ENCODE measurements around the gene MLYCD.
"Not testable (repeated sequence)": the region's sequence is repeated elsewhere in the genome, so short reads cannot be mapped to it uniquely, and the experiment has no call there.

Gene MLYCD

DNA sequence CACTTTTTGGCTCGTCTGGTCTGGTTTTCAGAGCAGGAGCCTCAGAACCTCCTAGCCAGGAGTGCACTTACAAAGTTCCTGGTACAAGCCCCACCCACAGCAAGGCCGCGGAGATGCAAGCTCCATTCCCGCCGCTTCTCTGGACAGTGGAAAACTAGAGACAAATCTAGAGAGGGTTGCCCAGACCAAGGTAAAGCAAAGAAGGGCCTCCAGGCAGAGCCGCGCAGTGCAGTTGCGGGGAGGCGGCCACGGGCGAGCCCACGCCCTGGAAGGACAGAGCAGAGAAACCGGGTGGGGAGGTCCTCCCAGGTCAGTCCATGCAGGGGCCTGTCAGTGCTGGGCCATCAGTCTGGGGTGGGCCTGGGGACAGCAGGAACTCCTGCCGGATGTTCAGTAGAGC, 43.2 kb downstream of the MLYCD start:
- DNase-seq = no peak

- no peak for DNase-seq
Observed at GRCh38 chr16:83942815-83943515, 44.0 kb downstream of the MLYCD start.

GRCh38 chr16:83943516-83944050, 44.7 kb downstream of the MLYCD start:
- no peak for DNase-seq

- no peak for DNase-seq
Observed at GRCh38 chr16:83945587-83945986, 46.7 kb downstream of the MLYCD start.

GRCh38 chr16:83946154-83946780, 47.4 kb downstream of the MLYCD start:
- no peak for DNase-seq

DNA sequence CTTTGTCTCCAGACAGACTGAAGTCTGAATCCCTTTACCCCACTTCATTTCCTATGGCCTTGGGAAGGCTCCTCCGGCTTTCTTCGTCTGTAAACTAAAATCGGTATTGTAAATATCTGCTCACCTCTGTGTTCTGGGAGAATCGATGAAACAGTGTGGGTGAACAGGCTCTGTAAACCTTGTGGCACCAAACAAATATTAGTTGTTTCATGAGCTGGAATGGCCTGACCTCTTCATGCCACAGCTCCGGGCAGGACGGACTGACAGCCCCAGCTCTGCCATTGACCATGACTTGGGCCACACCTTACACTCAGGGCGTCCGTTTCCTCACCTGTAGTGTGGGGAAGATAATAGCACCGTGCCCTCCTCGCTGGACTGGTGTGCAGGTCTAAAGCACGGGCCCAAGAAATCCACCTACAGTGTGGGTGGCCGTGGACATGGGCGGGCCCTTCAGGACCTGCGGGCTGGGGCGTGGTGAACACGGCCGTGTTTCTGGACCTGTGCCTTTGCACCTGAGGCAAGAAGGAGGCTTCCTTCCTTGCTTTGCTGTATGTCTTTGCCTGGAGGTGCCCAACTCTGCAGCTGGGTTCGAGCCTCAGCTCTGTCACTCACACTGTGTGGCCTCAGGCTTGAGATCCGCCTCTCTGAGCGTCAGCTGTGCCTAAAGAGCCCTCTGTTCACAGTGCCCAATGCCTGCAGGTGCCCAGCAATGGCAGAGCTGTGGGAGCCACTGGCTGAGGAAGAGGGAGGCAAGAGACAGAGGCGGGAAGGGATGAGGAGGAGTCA, 48.1 kb downstream of the MLYCD start:
- no peak for DNase-seq

GRCh38 chr16:83947642-83948234, 48.8 kb downstream of the MLYCD start:
- DNase-seq = no peak

DNA sequence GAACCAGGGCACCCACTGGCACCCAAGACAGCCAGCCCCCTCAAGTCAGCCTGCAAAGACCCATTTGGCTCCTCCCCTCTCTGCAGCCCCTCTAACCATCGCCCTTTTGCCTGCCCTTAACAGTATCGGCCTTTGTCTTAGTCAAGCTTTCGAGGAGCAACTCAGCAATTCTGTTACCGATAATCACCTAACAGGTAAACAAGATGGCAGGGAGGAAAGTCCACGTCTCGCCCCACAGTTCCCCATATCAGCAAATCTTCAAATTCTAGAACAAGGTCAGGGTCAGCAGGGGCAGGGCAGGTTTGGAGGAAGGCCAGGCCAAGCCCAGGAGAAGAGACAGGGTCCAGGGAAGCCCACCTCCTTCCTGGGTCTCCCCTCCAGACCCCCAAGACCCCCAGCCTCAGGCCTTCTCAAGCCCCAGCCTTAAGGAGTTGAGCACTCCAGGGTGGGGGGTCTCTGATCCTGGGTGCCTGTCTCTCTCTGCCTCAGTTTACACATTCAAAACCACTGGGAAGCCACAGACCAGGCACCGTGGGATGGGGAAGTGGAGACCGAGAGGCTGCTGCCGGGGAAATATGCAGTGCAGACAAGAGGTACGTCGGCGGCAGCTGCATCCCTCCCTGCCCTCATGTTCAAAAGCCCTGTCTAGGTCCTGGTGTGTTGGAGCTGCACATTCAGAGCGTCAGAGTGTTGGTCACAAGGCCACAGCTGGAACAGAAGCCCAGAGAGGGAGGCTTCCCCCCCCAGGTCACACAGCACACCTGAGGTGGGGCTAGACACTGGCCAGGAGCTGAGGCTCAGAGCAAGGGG, 50.2 kb downstream of the MLYCD start:
- no peak for DNase-seq

- DNase-seq = no peak
Observed at GRCh38 chr16:83949724-83950001, 50.7 kb downstream of the MLYCD start.

GRCh38 chr16:83950862-83951399, 52.0 kb downstream of the MLYCD start:
- not testable (repeated sequence) for DNase-seq

DNA sequence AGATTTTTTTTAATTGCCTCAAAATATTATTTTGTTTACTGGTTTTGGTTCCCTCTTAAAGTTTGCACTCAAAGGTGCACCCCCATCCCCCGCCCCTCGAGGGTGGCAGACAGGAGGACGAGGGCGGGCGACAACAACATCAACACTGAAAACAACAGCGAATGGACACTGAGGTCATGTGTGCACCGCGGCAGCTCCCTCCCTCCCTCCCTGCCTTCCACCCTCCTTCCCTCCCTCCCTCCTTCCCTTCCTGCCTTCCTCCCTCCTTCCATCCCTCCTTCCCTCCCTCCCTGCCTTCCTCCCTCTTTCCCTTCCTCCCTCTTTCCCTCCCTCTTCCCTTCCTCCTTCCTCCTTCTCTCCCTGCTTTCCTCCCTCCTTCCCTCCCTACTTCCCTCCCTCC, 52.6 kb downstream of the MLYCD start:
- DNase-seq = no peak

DNA sequence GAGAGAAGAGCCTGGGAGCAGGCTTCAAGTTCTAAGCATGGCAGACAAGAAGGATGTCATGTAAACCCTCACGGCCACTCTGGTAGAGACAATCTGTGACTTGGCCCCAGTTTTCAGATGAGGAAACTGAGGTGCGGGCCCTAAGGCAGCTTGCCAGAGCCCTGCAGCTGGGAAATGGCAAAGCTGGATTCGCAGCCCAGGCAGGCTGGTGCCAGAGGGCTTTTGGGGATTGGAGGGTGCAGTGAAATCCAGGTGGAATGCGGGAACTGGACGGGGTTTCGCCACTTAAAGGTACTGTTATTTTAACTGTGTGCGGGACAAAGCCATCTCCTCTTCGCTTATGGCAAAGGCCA, 53.6 kb downstream of the MLYCD start:
- no peak for DNase-seq

DNA sequence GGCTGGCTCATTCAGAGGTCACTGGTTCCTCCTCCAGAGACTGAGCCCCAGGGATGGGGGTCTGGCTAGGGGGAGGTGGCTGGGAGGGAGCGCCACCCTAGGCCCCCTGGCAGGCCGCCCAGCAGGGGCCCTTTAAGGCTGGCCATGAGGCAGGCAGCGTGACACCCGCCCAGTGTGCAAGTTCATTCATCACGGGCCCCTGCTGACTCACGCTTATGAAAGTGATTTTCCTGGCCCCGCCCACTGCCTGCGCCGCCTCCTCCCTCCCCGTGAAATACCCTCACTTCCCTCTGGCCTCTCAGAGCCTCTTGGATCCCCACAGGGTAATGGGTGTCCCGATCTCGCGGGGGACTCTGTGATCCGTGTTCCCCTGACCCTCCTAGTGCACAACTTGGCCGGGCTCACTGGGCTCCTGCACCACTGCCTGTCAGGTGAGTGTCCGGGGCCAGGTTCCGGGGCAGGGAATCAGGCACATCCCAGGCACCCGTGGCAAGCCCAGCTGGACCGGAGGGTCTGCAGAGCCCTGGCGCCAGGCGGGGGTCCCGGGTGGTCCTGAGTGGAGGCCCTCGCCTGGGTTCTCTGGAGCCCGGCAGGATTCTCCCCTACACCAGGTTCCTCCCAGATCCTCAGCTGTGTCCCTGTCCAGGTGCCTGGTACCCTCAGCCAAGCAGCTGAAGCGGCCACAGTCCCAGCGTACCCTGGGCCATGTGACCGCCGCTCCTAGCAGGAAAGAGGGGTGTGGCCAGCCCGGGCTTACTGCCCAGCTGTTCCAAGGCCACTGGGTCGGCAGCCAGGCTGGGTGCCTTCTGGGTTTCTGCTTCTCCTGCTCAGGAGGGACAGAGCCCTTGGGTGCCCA, 54.3 kb downstream of the MLYCD start, which contains the start of gene OSGIN1:
TSS of gene OSGIN1 (plus strand) at position 301 of the 856 bp plus-strand sequence. CDS start 4,432 bp downstream, outside the sequence.
- DNase-seq = peak; percentile 71

DNA sequence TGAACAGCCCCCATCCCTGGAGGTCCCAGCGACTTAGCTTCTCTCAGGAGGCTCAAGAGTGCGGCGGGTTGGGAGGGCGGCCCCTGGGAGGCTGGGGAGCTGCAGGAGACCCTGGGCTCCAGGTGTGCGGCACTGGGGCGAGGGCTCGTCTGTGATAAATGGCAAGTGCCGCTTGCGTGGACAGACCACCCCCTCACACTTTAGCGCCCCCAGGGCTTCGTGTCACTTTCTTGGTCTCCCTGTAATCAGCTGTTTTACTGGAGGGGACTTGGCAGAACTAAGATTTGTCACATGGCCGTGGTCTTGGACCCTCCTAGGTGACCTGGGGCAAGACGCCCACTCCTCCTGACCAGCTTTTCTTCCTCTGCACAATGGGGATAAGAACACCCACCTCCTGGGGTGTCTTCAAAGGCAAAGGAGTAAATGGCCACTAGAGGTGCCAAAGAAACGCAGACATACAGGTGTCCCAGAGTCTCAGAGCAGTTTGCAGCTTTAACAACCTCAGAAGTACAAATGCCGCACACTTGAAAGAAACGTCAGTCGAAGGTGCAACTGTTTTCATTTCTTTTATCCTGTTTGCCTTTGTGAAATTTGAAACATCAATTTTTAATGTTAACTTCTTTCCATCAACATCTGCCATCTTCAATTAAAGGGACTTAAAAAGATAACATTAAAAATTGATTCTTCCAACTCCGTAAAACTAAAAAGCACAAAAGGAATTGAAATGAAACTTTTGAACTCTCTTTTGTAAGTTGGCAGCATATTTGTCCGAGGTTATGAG, 55.1 kb downstream of the MLYCD start:
- peak; percentile 13 for DNase-seq

GRCh38 chr16:83954577-83955016, 55.7 kb downstream of the MLYCD start:
- DNase-seq = no peak

DNA sequence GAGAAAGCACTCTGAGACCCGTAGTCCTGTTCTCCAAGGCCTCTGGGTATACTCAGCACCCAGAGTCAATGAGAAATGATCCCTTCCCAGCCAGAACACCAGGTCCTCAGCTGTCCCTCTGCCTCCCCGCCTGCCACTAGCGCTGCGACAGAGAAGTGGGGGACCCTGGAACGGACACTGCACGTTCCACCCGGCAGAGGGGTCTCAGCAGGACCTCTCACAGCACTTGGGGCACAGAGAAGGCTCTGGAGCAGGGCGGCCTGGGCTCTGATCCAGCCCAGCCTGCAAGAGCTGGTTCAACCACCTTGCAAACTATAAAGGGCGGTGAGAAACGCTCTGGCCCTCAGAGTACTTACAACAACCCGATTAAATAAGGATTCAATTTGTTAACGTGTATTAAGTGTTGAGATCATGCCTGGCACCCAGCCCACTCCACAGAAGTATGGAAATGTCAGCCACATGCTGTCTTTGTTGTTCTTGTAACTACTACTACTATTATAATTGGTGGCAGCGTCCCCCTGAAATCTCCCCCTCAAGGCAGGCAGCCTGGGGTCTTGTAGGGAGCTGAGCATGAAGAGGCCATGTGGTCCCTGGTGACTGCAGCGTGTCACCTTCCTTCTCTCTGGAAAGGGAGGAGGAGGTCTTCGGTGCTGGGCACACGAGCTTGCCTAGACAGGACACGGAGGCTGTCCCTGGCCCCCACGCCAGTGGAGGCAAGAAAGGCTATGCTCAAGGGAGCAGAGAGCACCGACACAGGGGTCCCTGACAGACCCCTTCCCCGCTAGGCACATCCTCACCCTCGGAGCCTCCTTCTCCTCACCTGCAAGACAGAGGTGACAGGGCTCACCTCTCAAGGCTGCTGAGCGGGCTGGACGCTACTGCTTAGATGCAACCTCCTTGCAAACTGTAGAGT, 56.6 kb downstream of the MLYCD start:
- DNase-seq = no peak

DNA sequence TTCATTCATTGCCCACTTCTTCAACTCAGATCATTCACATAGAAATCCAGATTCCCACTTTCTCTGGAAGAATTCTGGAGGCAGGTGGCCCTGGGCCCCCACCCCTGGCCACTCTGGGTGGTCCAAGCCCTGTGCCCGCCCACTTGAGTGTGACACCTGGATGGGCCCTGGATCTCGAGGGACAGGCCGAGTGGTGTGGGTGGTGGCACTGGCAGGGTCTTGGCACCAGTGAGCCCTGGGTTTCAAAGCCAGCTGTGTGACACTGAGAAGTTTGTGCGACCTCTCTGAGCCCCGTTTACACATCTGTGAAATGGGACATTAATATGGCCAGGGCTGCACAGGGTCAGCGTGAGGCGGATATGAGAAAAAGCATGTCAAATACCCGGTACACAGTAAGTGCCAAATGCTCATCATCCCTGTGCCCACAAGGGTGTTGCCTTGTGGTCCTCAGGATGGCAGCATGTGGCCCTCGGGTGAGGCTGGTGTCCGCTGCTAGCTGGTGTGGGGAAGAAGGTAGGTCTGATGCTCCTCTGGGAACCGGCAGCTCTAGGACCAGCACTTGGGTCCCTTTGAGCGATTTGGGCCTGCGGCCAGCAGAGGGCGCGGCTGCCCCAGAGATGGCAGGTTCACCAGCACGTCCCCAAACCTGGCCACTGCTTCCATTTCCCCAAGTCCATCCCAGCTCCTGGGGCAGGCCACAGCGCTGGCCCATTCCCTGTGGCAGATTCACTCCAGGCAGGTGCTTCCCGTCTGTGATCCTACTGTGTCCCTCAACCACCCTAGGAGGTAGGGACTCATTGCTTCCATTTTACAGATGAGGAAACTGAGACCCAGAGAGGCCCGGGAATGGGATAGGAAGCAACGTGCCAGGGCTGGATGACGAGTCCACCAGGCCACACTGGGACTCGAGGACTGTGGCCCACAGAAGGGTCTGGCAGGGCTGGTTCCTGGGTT, 57.7 kb downstream of the MLYCD start:
- peak; percentile 32 for DNase-seq

DNA sequence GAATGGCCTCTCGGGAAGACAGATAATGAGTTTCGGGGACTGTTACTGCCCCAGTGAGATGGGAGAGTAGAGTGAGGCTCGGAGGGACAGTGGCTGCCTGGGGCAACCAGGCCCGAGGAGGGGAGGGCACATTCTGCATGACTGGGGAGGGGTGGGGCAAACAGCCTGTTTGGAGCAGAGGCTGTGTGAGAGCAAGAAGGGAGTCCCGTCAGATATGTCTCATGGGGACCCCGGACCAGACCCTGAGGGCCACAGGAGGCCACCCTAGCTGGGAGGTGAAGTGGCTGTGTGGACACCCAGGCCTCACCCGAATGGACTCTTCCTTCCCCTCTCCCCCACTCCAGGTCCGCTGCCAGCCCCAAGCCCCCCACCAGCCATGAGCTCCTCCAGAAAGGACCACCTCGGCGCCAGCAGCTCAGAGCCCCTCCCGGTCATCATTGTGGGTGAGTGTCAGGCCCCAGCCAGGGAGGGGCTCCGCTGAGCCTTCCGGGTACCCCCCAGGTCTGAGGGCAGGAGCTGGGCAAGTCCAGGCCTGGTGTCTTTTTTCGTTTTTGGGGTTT, 58.5 kb downstream of the MLYCD start:
- DNase-seq = no peak
